Lower lobe of right lung (tissue), 2 donors: ENCODE results near the gene CTCF. TPM values are rescaled to one million over a fixed set of nuclear protein-coding genes. Genes with fewer than 3 reads are reported as not detected.
"Not testable (repeated sequence)": the region's sequence is repeated elsewhere in the genome, so short reads cannot be mapped to it uniquely, and the experiment has no call there.

ENCODE experiments used
- ATAC-seq, 2 donors: fragments of 200-7000 bp; cut with Tn5 transposase; one replicate each; pipeline ENCODE4 v1.9.1; 2020 to 2022; ENCODE audit warnings: mild to moderate bottlenecking in 2 of 2, moderate library complexity in 2 of 2
- DNase-seq: peaks from one replicate; pipeline ENCODE4 v3.0.0-alpha.2; 2020
- H3K27ac ChIP-seq: fragments of 200-600 bp; one replicate; pipeline ENCODE4 v1.8.0; 2022
- H3K27me3 ChIP-seq: fragments of 200-600 bp; one replicate; pipeline ENCODE4 v1.8.0; 2022; ENCODE audit warnings: low read depth
- H3K36me3 ChIP-seq: fragments of 200-600 bp; one replicate; pipeline ENCODE4 v1.8.0; 2022; ENCODE audit warnings: mild to moderate bottlenecking
- H3K4me1 ChIP-seq: fragments of 200-600 bp; one replicate; pipeline ENCODE4 v1.8.0; 2022
- H3K4me3 ChIP-seq: fragments of 200-600 bp; one replicate; pipeline ENCODE4 v1.8.0; 2022; ENCODE audit warnings: mild to moderate bottlenecking
- H3K9me3 ChIP-seq: fragments of 200-600 bp; one replicate; pipeline ENCODE4 v1.8.0; 2022
- CTCF ChIP-seq: fragments of 200-600 bp; IDR thresholded peaks from one replicate; pipeline ENCODE4 v1.8.0; 2022; ENCODE audit warnings: antibody characterized with exemption, mild to moderate bottlenecking
- intact Hi-C: fragments of 100-400 bp; cut with DNase I; formaldehyde crosslinking; loops from one replicate; pipeline ENCODE4 v1.11.0; 2022
- total RNA-seq: library from RNA; stranded (reverse); fragmentation: NEBNext Ultra II Directional; extraction: Animal tissue kit (Norgen Biotek cat#: 25700); gene quantifications from one replicate; pipeline ENCODE4 v1.2.1, GENCODE V29; 2021
- donor health status: DM: no; HTN: yes; CAD: no; lungs with severe emphysema.

Gene CTCF
- total RNA-seq, 1 donor from 2014 or later, result 36.2 TPM

DNA sequence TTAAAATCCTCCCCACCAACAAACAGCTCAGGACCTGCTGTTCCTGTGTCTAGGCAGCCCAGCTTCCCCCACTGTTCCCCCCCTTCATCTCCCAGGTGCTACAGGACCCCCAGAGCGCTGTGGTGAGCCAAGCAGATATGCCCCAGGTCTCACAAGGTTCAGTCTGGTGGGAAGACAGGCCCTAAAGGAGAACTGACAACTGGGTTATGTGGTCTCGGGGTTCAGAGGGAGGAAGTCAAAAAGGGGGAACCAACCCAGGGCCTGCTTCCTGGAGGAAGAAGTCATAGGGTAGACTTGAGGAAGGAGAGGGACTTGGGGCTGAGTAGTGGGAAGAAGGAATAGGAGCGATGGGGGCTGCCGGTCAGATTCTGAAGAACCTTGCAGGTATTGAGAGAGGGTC is 31.1 kb upstream of the CTCF start:
- intact Hi-C loops, result no loop called here
- H3K36me3 ChIP-seq, result no peaks in the 10 kb centered on the region
- H3K27ac ChIP-seq, result peak overlapping the region; percentile 93
- H3K4me1 ChIP-seq, result peaks cover 70% of the 10 kb centered on the region
- no peak for TF ChIP-seq CTCF
- peak overlapping the region; percentile 76 for H3K4me3 ChIP-seq
- DNase-seq (no peak), ATAC-seq (peak in 1 of 2 donors; percentile 22)
- no peaks in the 10 kb centered on the region for H3K9me3 ChIP-seq
- no peaks in the 10 kb centered on the region for H3K27me3 ChIP-seq

DNA sequence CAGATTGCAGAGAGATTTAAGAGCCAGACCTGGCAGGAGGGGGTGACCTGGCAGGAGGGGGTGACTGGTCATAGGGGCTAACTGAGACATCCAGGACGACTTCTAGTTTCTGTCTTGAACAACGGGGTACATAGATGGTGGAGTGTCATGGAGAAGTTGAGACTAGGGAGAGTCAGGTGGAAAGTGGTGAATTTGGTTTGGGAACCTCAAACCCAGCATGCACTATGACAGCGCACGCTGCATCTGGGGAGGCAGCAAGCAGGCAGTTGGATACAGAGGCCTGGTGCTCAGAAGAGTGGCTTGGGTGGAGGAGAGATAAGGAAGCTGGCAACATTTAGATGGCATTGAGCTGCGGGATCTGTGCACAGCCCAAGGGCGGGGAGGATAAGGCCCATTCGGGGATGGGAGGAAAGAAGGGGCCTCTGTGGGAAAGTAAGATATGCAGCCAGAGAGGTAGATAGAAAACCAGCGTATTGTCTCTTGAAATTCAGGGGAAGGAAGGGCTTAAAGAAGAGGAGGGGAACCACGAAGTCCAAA is 29.2 kb upstream of the CTCF start:
- Histone ChIP-seq H3K27ac (no peak overlapping the region), H3K27me3 (no peaks in the 10 kb centered on the region), H3K36me3 (no peaks in the 10 kb centered on the region), H3K9me3 (no peaks in the 10 kb centered on the region), H3K4me1 (peaks cover 82% of the 10 kb centered on the region), H3K4me3 (no peak overlapping the region)
- intact Hi-C loops, result no loop called here
- ATAC-seq, result no peak
- no peak for DNase-seq
- TF ChIP-seq CTCF, result no peak

DNA sequence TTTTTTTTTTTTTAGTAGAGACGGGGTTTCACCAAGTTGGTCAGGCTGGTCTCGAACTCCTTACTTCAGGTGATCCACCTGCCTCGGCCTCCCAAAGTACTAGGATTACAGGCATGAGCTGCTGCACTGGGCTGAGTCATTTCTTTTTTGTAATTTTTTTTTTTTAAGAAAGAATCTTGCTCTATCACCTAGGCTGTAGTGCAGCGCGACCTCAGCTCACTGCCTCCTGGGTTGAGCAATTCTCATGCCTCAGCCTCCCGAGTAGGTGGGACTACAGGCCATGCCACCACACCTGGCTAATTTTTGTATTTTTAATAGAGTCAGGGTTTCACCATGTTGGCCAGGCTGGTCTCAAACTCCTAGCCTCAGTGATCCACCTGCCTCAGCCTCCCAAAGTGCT is 28.3 kb upstream of the CTCF start:
- DNase-seq, H3K36me3 ChIP-seq, H3K27ac ChIP-seq, H3K27me3 ChIP-seq, H3K4me3 ChIP-seq, intact Hi-C loops, H3K9me3 ChIP-seq, ATAC-seq: not testable (repeated sequence)
- H3K4me1 ChIP-seq, result peaks cover 87% of the 10 kb centered on the region

DNA sequence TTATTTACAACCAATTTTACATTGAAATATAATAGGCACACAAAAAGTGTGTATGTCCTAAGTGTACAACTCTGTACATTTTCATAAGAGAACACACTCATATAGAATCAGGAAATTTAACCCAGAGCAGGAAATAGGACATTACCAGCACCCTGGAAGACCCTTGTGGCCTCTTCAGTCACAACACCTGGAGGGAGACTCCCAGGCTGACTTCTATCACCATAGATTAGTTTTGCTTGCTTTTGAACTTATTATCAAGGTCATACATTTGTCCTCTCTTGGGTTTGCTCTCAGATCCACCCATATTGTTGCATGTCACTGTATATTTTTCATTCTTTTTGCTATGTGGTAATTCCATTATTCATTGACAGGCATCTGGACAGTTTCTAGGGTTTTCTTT is 27.9 kb upstream of the CTCF start:
- Histone ChIP-seq H3K4me1 (peaks cover 88% of the 10 kb centered on the region), H3K4me3 (no peak overlapping the region)
- no peak for TF ChIP-seq CTCF

DNA sequence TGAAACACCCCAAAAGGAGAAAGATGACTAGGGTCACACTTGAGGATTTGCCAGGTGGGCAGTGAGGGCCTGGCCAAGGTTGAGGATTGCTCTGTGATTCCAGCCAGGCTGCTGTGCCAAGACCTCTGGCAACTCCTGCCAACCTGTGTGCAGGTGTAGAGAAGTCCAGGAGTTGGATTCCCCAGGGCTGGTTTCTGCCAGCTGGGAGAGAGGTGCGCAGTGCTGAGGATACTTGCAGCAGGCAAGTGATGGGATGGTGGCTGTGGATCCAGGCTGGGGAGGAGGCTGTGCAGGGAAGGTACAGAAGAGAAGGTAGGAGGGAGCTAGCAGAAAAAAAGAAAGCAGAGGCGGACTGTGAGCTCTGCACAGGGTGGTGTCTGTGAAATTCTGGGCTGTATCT is 27.1 kb upstream of the CTCF start:
- Histone ChIP-seq H3K4me1 (peaks cover 90% of the 10 kb centered on the region), H3K9me3 (no peaks in the 10 kb centered on the region), H3K27me3 (no peaks in the 10 kb centered on the region), H3K27ac (no peak overlapping the region), H3K4me3 (no peak overlapping the region), H3K36me3 (peaks cover 18% of the 10 kb centered on the region)
- ATAC-seq (no peak), DNase-seq (no peak)
- no peak for TF ChIP-seq CTCF
- intact Hi-C loops, result no loop called here

More for the DNA sequence above, 27.9 kb upstream of the CTCF start:
- Histone ChIP-seq H3K36me3 (peaks cover 10% of the 10 kb centered on the region), H3K9me3 (no peaks in the 10 kb centered on the region), H3K27ac (no peak overlapping the region), H3K27me3 (no peaks in the 10 kb centered on the region)
- intact Hi-C loops, result no loop called here
- ATAC-seq (no peak), DNase-seq (no peak)

- Histone ChIP-seq H3K27me3 (no peaks in the 10 kb centered on the region), H3K36me3 (peaks cover 38% of the 10 kb centered on the region), H3K4me3 (peak overlapping the region; percentile 83), H3K9me3 (no peaks in the 10 kb centered on the region), H3K4me1 (peaks cover 87% of the 10 kb centered on the region), H3K27ac (peak overlapping the region; percentile 94)
- ATAC-seq, result peak; percentile 74 to 80
- no peak for TF ChIP-seq CTCF
- intact Hi-C loops, result no loop called here
- peak; percentile 74 for DNase-seq
Observed at GRCh38 chr16:67537270-67537635, 25.1 kb upstream of the CTCF start.
